ENCODE measurements around the gene OSBPL10. TPM values are rescaled to one million over a fixed set of nuclear protein-coding genes. Genes with fewer than 3 reads are reported as not detected.

The OSBPL10 gene
- total and polyA plus RNA-seq, 2 donors (not counting 1 experiment from before 2014, with no cell fraction given), result 7.1 to 7.5 TPM

GRCh38 chr3:31917303-31918005, 63.6 kb downstream of the OSBPL10 start:
- H3K36me3 ChIP-seq (ENCODE audit: control insufficient read depth, insufficient read depth, low read length), result no peaks in the 10 kb centered on the region
- peak overlapping the region; percentile 68 for H3K4me2 ChIP-seq (ENCODE audit: extremely low read depth, insufficient read depth, low read length)
- H3K27ac ChIP-seq (ENCODE audit: insufficient read depth, low read length), result no peak overlapping the region
- H2AFZ ChIP-seq (ENCODE audit: low read length), result peak overlapping the region; percentile 0
- H3K4me3 ChIP-seq (replicated peaks in 1 of 4; ENCODE audit: control extremely low read depth in 1 of 4, insufficient read depth in 1 of 4, low read depth in 3 of 4, low read length in 4 of 4), result peak overlapping the region in 2 of 4 experiments; percentile 24 to 34
- H3K79me2 ChIP-seq (ENCODE audit: control insufficient read depth, insufficient read depth, low read length), result no peaks in the 10 kb centered on the region
- H3K4me1 ChIP-seq (ENCODE audit: control insufficient read depth, extremely low read depth, insufficient read depth, low read length), result no peaks in the 10 kb centered on the region
- H3K9ac ChIP-seq (ENCODE audit: insufficient read depth, low read length), result no peak overlapping the region
- DNase-seq (ENCODE audit: low read depth in 2 of 2), result peak in 1 of 2 donors; percentile 26
- TF ChIP-seq EZH2 (IDR thresholded peaks at IDR 0.05; ENCODE audit: low read length, missing control alignments) (no peak), CTCF (conservative IDR thresholded peaks at IDR 0.05 in 1 of 2, IDR thresholded peaks at IDR 0.05 in 1 of 2; ENCODE audit: low read depth in 1 of 2, low read length in 2 of 2) (no peak)
- no peaks in the 10 kb centered on the region for H4K20me1 ChIP-seq (ENCODE audit: control insufficient read depth, extremely low read depth, insufficient read depth, low read length)
- H3K27me3 ChIP-seq (ENCODE audit: control insufficient read depth, insufficient read depth, low read length), result no peaks in the 10 kb centered on the region
- no peaks in the 10 kb centered on the region for H3K9me3 ChIP-seq (ENCODE audit: control insufficient read depth, insufficient read depth, low read depth, low read length)

- Histone ChIP-seq H3K79me2 (ENCODE audit: control insufficient read depth, insufficient read depth, low read length) (no peaks in the 10 kb centered on the region), H3K9me3 (ENCODE audit: control insufficient read depth, insufficient read depth, low read depth, low read length) (no peaks in the 10 kb centered on the region), H3K4me3 (replicated peaks in 1 of 4; ENCODE audit: control extremely low read depth in 1 of 4, insufficient read depth in 1 of 4, low read depth in 3 of 4, low read length in 4 of 4) (no peak overlapping the region), H3K27ac (ENCODE audit: insufficient read depth, low read length) (no peak overlapping the region), H3K27me3 (ENCODE audit: control insufficient read depth, insufficient read depth, low read length) (no peaks in the 10 kb centered on the region), H3K36me3 (ENCODE audit: control insufficient read depth, insufficient read depth, low read length) (no peaks in the 10 kb centered on the region), H4K20me1 (ENCODE audit: control insufficient read depth, extremely low read depth, insufficient read depth, low read length) (no peaks in the 10 kb centered on the region), H2AFZ (ENCODE audit: low read length) (no peak overlapping the region), H3K4me1 (ENCODE audit: control insufficient read depth, extremely low read depth, insufficient read depth, low read length) (no peaks in the 10 kb centered on the region), H3K9ac (ENCODE audit: insufficient read depth, low read length) (no peak overlapping the region), H3K4me2 (ENCODE audit: extremely low read depth, insufficient read depth, low read length) (no peak overlapping the region)
- no peak for TF ChIP-seq EZH2 (IDR thresholded peaks at IDR 0.05; ENCODE audit: low read length, missing control alignments)
- DNase-seq (ENCODE audit: low read depth in 2 of 2), result peak in 1 of 2 donors; percentile 55
Observed at GRCh38 chr3:31911643-31912042, 69.4 kb downstream of the OSBPL10 start.

- no peak overlapping the region for H2AFZ ChIP-seq (ENCODE audit: low read length)
- H3K9me3 ChIP-seq (ENCODE audit: control insufficient read depth, insufficient read depth, low read depth, low read length), result no peaks in the 10 kb centered on the region
- no peaks in the 10 kb centered on the region for H4K20me1 ChIP-seq (ENCODE audit: control insufficient read depth, extremely low read depth, insufficient read depth, low read length)
- TF ChIP-seq CTCF (conservative IDR thresholded peaks at IDR 0.05 in 1 of 2, IDR thresholded peaks at IDR 0.05 in 1 of 2; ENCODE audit: low read depth in 1 of 2, low read length in 2 of 2) (no peak), EZH2 (IDR thresholded peaks at IDR 0.05; ENCODE audit: low read length, missing control alignments) (no peak)
- no peak overlapping the region for H3K4me2 ChIP-seq (ENCODE audit: extremely low read depth, insufficient read depth, low read length)
- H3K27me3 ChIP-seq (ENCODE audit: control insufficient read depth, insufficient read depth, low read length), result no peaks in the 10 kb centered on the region
- H3K9ac ChIP-seq (ENCODE audit: insufficient read depth, low read length), result no peak overlapping the region
- no peaks in the 10 kb centered on the region for H3K4me1 ChIP-seq (ENCODE audit: control insufficient read depth, extremely low read depth, insufficient read depth, low read length)
- no peak overlapping the region for H3K4me3 ChIP-seq (replicated peaks in 1 of 4; ENCODE audit: control extremely low read depth in 1 of 4, insufficient read depth in 1 of 4, low read depth in 3 of 4, low read length in 4 of 4)
- H3K36me3 ChIP-seq (ENCODE audit: control insufficient read depth, insufficient read depth, low read length), result no peaks in the 10 kb centered on the region
- no peaks in the 10 kb centered on the region for H3K79me2 ChIP-seq (ENCODE audit: control insufficient read depth, insufficient read depth, low read length)
- H3K27ac ChIP-seq (ENCODE audit: insufficient read depth, low read length), result no peak overlapping the region
- no peak for DNase-seq (ENCODE audit: low read depth in 2 of 2)
Observed at GRCh38 chr3:31911124-31911523, 69.9 kb downstream of the OSBPL10 start.

All from fibroblast of lung (primary cell).